B cell (primary cell): ENCODE measurements around the gene SLC8B1. TPM values are rescaled to one million over a fixed set of nuclear protein-coding genes. Genes with fewer than 3 reads are reported as not detected.

Source experiments
- ATAC-seq: fragments of 200-7000 bp; cut with Tn5 transposase; one replicate; pipeline ENCODE4 v1.10.0; 2021; ENCODE audit warnings: low read depth, mild to moderate bottlenecking, moderate number of reproducible peaks, moderate library complexity
- CTCF ChIA-PET: fragments of 350-600 bp; sonication (Branson Sonifier 250); formaldehyde crosslinking; loops from one replicate; lab custom pipeline; 2021; ENCODE audit warnings: antibody characterized with exemption, inconsistent platforms; lab: Charles Lee
- POLR2A ChIA-PET: fragments of 350-600 bp; sonication (Branson Sonifier 250); formaldehyde crosslinking; loops from one replicate; lab custom pipeline; 2021; ENCODE audit warnings: antibody characterized with exemption; lab: Charles Lee
- DNase-seq: peaks from one replicate; pipeline ENCODE4 v3.0.0; 2013
- H2AFZ ChIP-seq: 2 replicates; pipeline ENCODE4 v1.6.1; 2012; ENCODE audit warnings: mild to moderate bottlenecking, low read depth, low read length; ENCODE audit not compliant: insufficient read depth, poor library complexity, severe bottlenecking
- H3K27ac ChIP-seq, 2 donors: 1 replicate in 1 of 2; 2 replicates in 1 of 2; pipeline ENCODE4 v1.5.1; 2012 to 2013; ENCODE audit warnings: low read length in 2 of 2, mild to moderate bottlenecking in 2 of 2, moderate library complexity in 1 of 2
- H3K27me3 ChIP-seq, 4 experiments: fragments of 200-600 bp in 1 of 4; sonication (generic) in 1 of 4; replicated peaks in 1 of 4; 1 replicate in 2 of 4; 2 replicates in 2 of 4; pipeline versions ENCODE4 v1.6.1 to v1.7.0; 2013 to 2016; ENCODE audit warnings: low read length in 3 of 4, mild to moderate bottlenecking in 2 of 4, mixed read lengths in 1 of 4, moderate library complexity in 1 of 4; ENCODE audit not compliant: insufficient read depth in 4 of 4, control insufficient read depth in 3 of 4; ENCODE audit errors: control extremely low read depth in 1 of 4
- H3K36me3 ChIP-seq, 2 experiments: replicated peaks in 1 of 2; 1 replicate in 1 of 2; 2 replicates in 1 of 2; pipeline versions ENCODE4 v1.6.1 to v1.7.1; 2013; ENCODE audit warnings: low read length in 1 of 2; ENCODE audit not compliant: insufficient read depth in 2 of 2, control insufficient read depth in 1 of 2; ENCODE audit errors: control extremely low read depth in 1 of 2, extremely low read depth in 1 of 2
- H3K4me1 ChIP-seq, 2 donors: fragments of 200-600 bp in 1 of 2; sonication (generic) in 1 of 2; 1 replicate in 1 of 2; 2 replicates in 1 of 2; pipeline versions ENCODE4 v1.5.1 to v1.6.1; 2013 to 2017; ENCODE audit warnings: low read length in 2 of 2; ENCODE audit not compliant: control insufficient read depth in 2 of 2, insufficient read depth in 2 of 2
- H3K4me2 ChIP-seq: replicated peaks from 2 replicates; pipeline ENCODE3; 2012; ENCODE audit warnings: mild to moderate bottlenecking, low read depth, low read length; ENCODE audit not compliant: poor library complexity, severe bottlenecking
- H3K4me3 ChIP-seq, 5 experiments: fragments of 200-600 bp in 1 of 5; sonication (generic) in 1 of 5; 1 replicate in 3 of 5; 2 replicates in 2 of 5; pipeline versions ENCODE4 v1.5.1 to v1.7.0; 2011 to 2016; ENCODE audit warnings: low read length in 4 of 5, mild to moderate bottlenecking in 4 of 5, low read depth in 2 of 5, control low read depth in 1 of 5, moderate library complexity in 1 of 5; ENCODE audit not compliant: insufficient read depth in 1 of 5; ENCODE audit errors: control extremely low read depth in 1 of 5, extremely low read depth in 1 of 5
- H3K79me2 ChIP-seq: fragments of 200-600 bp; sonication (generic); one replicate; pipeline ENCODE4 v1.6.0; 2016; ENCODE audit warnings: low read length; ENCODE audit not compliant: control insufficient read depth, insufficient read depth
- H3K9ac ChIP-seq: fragments of 200-600 bp; sonication (generic); 2 replicates; pipeline ENCODE4 v1.6.1; 2017; ENCODE audit warnings: mild to moderate bottlenecking, low read length, moderate library complexity
- H3K9me3 ChIP-seq, 3 donors: one replicate each; pipeline versions ENCODE4 v1.6.1 to v1.7.1; 2013; ENCODE audit warnings: low read length in 2 of 3; ENCODE audit not compliant: control insufficient read depth in 2 of 3, insufficient read depth in 1 of 3; ENCODE audit errors: control extremely low read depth in 1 of 3
- H4K20me1 ChIP-seq: 2 replicates; pipeline ENCODE4 v1.6.0; 2012; ENCODE audit warnings: mild to moderate bottlenecking, low read length; ENCODE audit not compliant: insufficient read depth, control insufficient read depth, poor library complexity, severe bottlenecking
- H3K27ac Mint-ChIP-seq: one replicate; pipeline ENCODE4 v1.8.0; 2021; ENCODE audit warnings: mixed read lengths
- H3K27me3 Mint-ChIP-seq: one replicate; pipeline ENCODE4 v1.8.0; 2021; ENCODE audit warnings: mixed read lengths
- H3K4me1 Mint-ChIP-seq: one replicate; pipeline ENCODE4 v1.8.0; 2021; ENCODE audit warnings: mixed read lengths
- H3K4me3 Mint-ChIP-seq: one replicate; pipeline ENCODE4 v1.8.0; 2021; ENCODE audit warnings: mixed read lengths
- H3K9me3 Mint-ChIP-seq: one replicate; pipeline ENCODE4 v1.8.0; 2022; ENCODE audit warnings: mixed read lengths; ENCODE audit not compliant: insufficient read depth
- CTCF ChIP-seq: fragments of 200-600 bp; IDR thresholded peaks from one replicate; pipeline ENCODE4 v1.8.0; 2022; ENCODE audit warnings: antibody characterized with exemption, mild to moderate bottlenecking
- EZH2 ChIP-seq: IDR thresholded peaks from 2 replicates; pipeline ENCODE4 v1.6.1; 2012; ENCODE audit warnings: borderline replicate concordance, low read depth, mild to moderate bottlenecking, moderate library complexity, low read length; ENCODE audit not compliant: insufficient read depth, poor library complexity, severe bottlenecking
- WGBS: methylation state at CpG from one replicate; pipeline ENCODE4 v1.1.5; 2013; ENCODE audit warnings: missing lambda C conversion rate; ENCODE audit not compliant: insufficient coverage; 5-methylcytosine and 5-hydroxymethylcytosine counted together
- intact Hi-C: fragments of 100-400 bp; cut with micrococcal nuclease; formaldehyde crosslinking; loops from one replicate; pipeline ENCODE4 v1.10.0; 2022
- polyA plus RNA-seq: library from polyadenylated mRNA; depleted of rRNA; stranded (reverse); fragments of >200 nt; gene quantifications from 2 replicates; pipeline ENCODE4 v1.2.3, GENCODE V29; 2012
- total RNA-seq, 2 donors: library from RNA; stranded (reverse); fragments of 120-200 nt in 1 of 2; gene quantifications; 1 replicate in 1 of 2; 2 replicates in 1 of 2; pipeline versions ENCODE4 v1.2.3 to v1.2.4, GENCODE V29; 2013 to 2022

The SLC8B1 gene
- total and polyA plus RNA-seq, 2 donors (not counting 1 experiment from before 2014, with no cell fraction given): 18.7 to 35.6 TPM

DNA sequence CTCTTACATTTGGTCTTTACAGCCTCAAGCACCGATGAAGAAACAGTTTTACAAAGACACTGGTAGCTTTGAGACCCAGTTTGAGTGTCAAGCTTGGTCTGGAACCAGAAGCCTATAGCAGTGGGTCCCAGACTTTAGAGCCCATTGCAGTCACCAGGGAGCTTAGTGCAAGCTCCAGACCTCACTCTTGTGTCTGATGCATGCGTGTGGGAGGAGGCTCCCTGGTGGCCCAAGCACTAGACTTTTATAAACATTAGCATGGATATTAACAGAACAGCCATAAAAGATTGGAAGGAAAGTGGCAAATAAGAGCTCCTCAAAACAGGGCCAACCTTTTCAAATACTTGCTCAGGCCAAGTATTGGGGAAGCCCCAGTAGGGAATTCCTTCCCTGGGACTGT, 45.5 kb downstream of the SLC8B1 start:
- peaks cover 0 to 87% of the 10 kb centered on the region in 2 experiments for H3K36me3 ChIP-seq

DNA sequence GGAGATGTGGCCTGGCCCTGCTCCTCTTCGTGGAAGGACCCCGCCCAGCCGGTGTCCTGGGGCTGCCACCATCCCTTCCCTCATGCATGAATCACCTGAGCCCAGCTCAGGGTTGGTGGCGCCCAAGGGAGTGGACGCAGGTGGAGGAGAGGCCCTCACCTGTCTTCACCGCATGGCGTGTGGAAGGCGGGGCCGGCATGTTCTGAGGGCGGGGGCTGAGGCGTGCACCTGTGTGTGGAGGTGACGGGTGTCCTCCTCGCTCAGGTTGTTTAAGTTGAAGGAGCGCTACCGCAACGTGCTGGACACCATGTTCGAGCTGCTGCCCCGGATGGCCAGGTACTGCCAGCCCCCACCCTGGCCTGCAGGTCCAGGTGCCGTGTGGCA, 47.0 kb downstream of the SLC8B1 start:
- H3K9me3 Mint-ChIP-seq: no peaks in the 10 kb centered on the region
- Histone ChIP-seq H4K20me1 (no peaks in the 10 kb centered on the region), H3K27me3 (no peaks in the 10 kb centered on the region), H3K9ac (no peak overlapping the region), H3K27ac (no peak overlapping the region), H3K9me3 (no peaks in the 10 kb centered on the region), H3K36me3 (peaks cover 0 to 80% of the 10 kb centered on the region in 2 experiments), H3K4me3 (no peak overlapping the region), H3K4me2 (no peak overlapping the region), H3K79me2 (no peaks in the 10 kb centered on the region), H2AFZ (no peak overlapping the region), H3K4me1 (no peaks in the 10 kb centered on the region)
- H3K27ac Mint-ChIP-seq: no peak overlapping the region
- CTCF ChIA-PET: no interaction called here
- intact Hi-C loops: no loop called here
- POLR2A ChIA-PET: no interaction called here
- no peaks in the 10 kb centered on the region for H3K4me1 Mint-ChIP-seq
- TF ChIP-seq EZH2: no peak
- TF ChIP-seq CTCF: no peak
- ATAC-seq: no peak
- no peak for DNase-seq
- no peak overlapping the region for H3K4me3 Mint-ChIP-seq
- no peaks in the 10 kb centered on the region for H3K27me3 Mint-ChIP-seq
- 100% methylated on average over 17 of the region's 19 CpGs for WGBS

More for the DNA sequence above, 45.5 kb downstream of the SLC8B1 start:
- TF ChIP-seq EZH2 (no peak), CTCF (no peak)
- H3K27ac Mint-ChIP-seq: no peak overlapping the region
- H3K27me3 Mint-ChIP-seq: no peaks in the 10 kb centered on the region
- no peak overlapping the region for H3K4me3 ChIP-seq
- H3K4me2 ChIP-seq: no peak overlapping the region
- H3K9me3 Mint-ChIP-seq: no peaks in the 10 kb centered on the region
- no peaks in the 10 kb centered on the region for H3K4me1 Mint-ChIP-seq
- ChIA-PET CTCF (no interaction called here), POLR2A (no interaction called here)
- no peak overlapping the region for H3K9ac ChIP-seq
- no peak overlapping the region for H2AFZ ChIP-seq
- H3K4me3 Mint-ChIP-seq: no peak overlapping the region
- no peaks in the 10 kb centered on the region for H3K4me1 ChIP-seq
- no peak for DNase-seq
- H3K27me3 ChIP-seq: no peaks in the 10 kb centered on the region
- intact Hi-C loops: no loop called here
- 100% methylated on average over 1 of the region's 2 CpGs for WGBS
- H3K79me2 ChIP-seq: no peaks in the 10 kb centered on the region
- no peak for ATAC-seq
- no peaks in the 10 kb centered on the region for H4K20me1 ChIP-seq
- H3K27ac ChIP-seq: no peak overlapping the region
- no peaks in the 10 kb centered on the region for H3K9me3 ChIP-seq
